Forelimb muscle (tissue), 1 donor: ENCODE data around the gene NUDT14. TPM values are rescaled to one million over a fixed set of nuclear protein-coding genes. Genes with fewer than 3 reads are reported as not detected.

Experiments used
- DNase-seq: peaks from one replicate; pipeline ENCODE4 v3.0.0-alpha.2; 2013; ENCODE audit warnings: low read depth
- polyA plus RNA-seq: library from polyadenylated mRNA; unstranded; fragments of 120-200 nt; gene quantifications from one replicate; pipeline ENCODE4 v1.2.1, GENCODE V29; 2013; ENCODE audit not compliant: insufficient read length

NUDT14 gene
- polyA plus RNA-seq, 1 donor: 12.2 TPM

- DNase-seq: no peak
Observed at GRCh38 chr14:105199093-105199492, 18.0 kb upstream of the NUDT14 start.

DNA sequence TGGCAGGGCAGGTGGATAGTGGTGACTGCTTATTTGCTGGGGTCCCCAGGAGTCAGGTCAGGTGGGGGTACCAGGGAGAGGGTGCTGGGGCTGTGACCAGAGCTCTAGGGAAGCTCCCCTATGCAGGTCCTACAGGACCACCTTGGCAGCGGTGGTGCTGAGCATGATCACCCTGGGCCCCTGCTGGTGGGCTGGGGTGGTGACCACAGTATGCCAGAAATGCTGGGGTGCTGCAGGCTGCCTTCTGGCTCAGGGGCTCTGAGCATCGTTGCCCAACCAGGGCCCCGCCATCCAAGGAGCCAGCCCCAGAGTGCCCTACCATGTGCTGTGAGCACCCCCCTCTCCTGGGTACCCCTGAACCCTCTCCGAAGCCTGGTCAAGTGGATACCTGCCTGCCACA, 17.5 kb upstream of the NUDT14 start:
- no peak for DNase-seq

DNA sequence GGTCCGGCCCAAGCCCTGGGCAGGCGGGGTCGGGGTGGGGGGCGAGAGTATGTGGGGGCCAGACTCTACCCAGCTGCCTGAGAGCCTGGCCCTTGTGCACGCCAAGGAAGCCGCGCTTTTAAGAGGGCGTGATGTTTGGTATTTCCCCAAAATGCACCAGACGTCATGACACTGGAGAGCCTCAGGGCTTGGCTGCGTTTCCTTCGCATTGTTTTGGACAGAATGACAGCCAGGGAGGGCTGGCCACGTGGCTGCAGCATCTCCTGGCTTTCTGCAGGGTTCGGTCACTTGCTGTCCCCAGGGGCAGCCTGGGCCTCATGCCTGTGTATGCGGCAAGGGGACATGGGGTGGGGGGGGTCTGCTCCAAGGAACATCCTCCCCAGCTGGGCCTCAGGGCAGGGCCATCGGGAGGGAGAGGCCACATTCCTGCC, 16.1 kb upstream of the NUDT14 start:
- peak; percentile 71 for DNase-seq

DNA sequence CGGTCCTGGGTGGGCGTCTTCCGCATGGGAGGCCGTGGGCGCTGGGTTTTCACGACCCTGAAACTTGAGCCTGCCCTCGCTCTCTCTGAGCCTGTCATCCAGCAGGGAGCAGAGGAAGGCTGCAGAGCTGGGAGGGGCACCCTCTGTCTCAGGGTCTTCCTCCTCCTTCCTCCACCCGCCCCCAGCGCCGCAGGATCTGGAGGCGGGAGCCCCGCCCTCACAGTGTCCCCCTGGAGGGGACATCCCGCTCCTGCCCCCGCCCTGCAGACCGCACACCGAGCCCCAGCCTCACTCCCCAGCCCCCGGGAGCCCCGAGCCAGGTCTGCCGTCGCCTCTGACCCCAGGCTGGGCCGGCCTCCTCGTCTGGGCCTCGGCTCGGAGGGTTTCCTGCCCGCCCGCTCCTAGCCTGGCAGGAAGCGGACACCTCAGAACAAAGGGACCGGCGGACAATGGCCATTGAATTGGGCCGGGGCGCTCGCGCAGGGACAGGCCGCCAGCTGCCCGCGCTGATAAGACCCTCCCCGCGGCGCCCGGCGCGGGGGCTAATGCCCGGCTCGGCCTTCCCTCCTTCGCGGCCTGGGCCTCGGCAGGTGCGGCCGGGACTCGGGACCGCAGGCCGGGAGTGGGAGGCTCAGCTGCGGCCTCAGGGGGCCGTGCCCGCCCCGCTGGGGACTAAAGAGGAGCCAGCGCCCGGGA, 15.3 kb upstream of the NUDT14 start:
- no peak for DNase-seq

- DNase-seq: no peak
Observed at GRCh38 chr14:105195522-105196264, 14.6 kb upstream of the NUDT14 start.

GRCh38 chr14:105195051-105195450, 13.9 kb upstream of the NUDT14 start:
- DNase-seq: no peak

- DNase-seq: no peak
Observed at GRCh38 chr14:105193916-105194782, 13.0 kb upstream of the NUDT14 start.

DNA sequence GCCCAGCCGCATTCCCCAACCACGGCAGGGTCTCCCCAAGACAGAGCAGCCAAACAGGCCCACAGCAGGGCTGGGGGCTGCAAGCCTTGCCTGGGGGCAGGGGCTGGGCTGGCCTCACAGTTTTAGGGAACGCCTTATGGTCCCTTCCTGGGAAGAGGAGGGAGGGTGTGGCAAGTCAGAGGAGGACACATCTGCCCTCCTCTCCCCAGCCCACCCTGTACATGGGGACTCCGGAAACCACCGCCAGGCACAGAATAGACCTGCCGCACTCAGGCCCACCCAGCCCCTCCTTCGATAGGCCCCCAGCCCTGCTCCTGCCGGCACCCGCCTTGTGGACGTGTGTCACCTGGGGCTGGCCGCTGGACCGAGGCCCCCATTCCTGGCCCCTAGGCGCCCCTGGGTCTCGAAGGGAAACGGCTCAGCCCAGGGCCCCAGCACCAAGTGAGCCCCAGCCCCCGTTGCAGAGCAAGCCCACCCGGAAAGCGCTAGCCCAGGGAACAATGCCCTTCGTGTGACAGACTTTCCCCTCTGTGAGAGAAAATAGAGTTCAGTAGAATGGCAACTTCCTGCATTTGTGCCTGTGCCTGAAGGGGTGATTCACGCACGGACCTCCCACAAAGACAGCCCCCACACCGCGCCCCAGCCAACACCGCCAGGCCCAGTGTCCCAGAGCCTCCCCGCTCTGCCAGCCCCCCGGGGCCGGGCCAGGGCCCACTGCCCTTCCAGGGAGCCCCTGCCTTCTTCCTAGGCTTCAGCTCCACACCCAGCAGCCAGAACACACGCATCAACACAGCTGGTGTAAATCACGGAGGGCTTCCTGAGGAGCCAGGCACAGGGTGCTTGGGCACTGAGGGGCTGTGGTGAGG, 12.0 kb upstream of the NUDT14 start:
- no peak for DNase-seq

DNA sequence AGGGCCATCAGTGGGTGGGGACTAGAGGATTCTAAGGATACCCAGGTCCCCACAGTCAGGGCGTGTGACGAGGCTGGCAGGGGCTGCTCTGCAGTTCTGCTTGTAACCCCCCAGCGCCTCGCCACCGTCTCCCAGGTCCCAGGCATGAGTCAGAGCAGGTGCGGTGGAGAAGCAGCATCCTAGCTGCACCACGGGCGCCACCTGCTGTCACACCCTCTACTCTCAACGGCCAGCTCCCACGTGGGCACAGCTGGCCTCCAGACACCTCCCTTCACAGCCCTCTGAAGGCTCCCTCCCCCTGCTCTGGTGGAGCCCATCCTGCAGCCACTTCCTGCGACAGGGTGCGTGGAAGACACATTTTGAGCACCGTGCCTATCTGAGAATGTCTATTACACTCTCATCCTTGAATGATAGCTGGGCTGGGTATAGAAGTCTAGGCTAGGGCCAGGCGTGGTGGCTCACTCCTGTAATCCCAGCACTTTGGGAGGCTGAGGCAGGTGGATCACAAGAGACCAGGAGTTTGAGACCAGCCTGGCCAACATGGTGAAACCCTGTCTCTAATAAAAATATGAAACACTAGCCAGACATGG, 6.9 kb upstream of the NUDT14 start:
- no peak for DNase-seq

- DNase-seq: no peak
Observed at GRCh38 chr14:105187116-105187515, 6.0 kb upstream of the NUDT14 start.

DNA sequence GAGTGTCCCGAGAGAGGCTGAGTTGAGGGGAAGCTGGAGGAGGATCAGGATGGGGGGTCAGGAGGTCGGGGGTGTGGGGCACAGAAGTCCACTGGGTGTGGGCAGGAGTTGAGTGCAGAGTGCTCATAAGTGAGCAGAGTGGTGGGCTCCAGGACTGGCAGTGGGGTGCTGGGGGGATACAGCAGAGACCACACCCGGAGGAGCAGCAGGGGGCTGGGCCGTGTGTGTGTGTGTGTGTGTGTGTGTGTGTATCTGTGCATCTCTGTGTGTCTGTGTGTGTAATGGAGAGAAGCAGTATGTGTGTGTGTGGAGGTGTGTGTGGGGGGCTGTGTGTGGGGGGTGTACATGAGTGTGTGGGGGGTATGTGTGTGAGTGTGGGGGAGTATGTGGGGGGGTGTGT, 4.9 kb upstream of the NUDT14 start:
- no peak for DNase-seq

DNA sequence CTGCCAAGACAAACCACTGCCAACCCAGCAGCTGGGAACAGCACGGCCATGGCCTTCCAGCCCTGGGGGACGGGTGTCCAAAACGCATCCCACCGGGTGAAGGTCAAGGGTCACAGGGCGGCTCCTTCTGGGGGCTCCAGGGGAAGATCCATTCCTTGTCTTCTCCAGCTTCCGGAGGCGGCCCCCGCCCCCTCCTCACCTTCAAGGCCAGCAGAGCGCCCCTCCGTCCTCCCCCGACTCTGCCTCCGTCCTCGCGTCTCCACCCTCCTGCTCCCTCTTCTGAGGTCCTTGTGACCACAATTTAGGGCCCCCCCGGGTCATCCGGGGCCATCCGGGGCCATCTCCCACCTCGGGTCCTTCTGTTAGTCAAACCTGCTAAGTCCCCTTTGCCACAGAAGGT, 3.9 kb upstream of the NUDT14 start:
- DNase-seq: no peak

GRCh38 chr14:105184461-105184860, 3.3 kb upstream of the NUDT14 start:
- DNase-seq: no peak

GRCh38 chr14:105182296-105183020, 1.3 kb upstream of the NUDT14 start:
- no peak for DNase-seq

GRCh38 chr14:105181549-105182295, 610 bp upstream of the NUDT14 start:
- no peak for DNase-seq

DNA sequence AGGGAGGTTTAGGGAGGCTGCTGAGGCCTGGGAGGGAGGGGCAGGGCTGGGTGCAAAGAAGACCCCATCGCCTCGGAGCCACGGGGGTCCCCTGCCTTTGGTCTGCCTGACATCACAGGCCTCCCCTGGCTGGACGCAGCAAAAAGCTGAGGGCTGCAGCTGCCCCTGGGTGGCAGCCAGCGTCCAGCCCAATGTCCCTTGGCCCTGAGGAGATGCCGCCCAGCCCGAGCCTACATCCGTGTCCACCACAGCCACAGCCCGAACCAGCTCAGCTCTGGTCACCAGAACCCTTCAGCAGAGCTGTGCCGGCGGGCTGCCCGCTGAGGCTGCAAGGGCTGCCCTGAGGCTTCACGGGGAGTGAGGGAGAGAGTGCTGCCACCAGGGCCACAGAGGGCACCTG, 1.9 kb downstream of the NUDT14 start:
- no peak for DNase-seq

GRCh38 chr14:105178868-105179140, 2.3 kb downstream of the NUDT14 start:
- DNase-seq: no peak

GRCh38 chr14:105178069-105178867, 2.8 kb downstream of the NUDT14 start:
- no peak for DNase-seq

DNA sequence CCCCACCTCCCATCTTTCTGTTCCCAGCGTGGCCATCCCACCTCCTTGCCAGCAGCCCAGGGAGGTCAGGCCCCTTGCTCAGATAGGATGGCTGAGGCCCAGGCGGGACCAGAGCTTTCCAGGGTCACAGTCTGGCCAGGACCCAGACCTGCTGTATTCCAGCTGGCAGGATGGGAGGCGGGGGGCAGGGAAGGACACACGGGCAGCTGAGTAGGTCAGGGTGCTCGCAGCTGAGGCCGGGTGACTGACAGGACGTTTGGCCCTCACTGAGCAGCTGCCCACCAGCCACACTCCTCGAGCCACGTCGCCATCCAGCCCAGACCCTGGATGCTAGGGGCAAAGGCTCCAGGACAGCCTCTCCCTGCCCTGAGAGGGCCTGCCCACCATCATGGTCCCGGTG, 4.0 kb downstream of the NUDT14 start:
- DNase-seq: no peak
